Activated CD8-positive, alpha-beta T cell treated with anti-CD3 and anti-CD28 coated beads for 36 hours (primary cell): ENCODE results near the gene IFT88. TPM values are rescaled to one million over a fixed set of nuclear protein-coding genes. Genes with fewer than 3 reads are reported as not detected.

Source experiments
- ATAC-seq: fragments of 200-7000 bp; cut with Tn5 transposase; one replicate; pipeline ENCODE4 v1.10.0; 2021; ENCODE audit warnings: mild to moderate bottlenecking, moderate library complexity
- CTCF ChIA-PET: fragments of 350-600 bp; sonication (Branson Sonifier 250); formaldehyde crosslinking; loops from one replicate; lab custom pipeline; 2021; ENCODE audit warnings: antibody characterized with exemption; lab: Charles Lee
- POLR2A ChIA-PET: fragments of 350-600 bp; sonication (Branson Sonifier 250); formaldehyde crosslinking; loops from one replicate; lab custom pipeline; 2021; ENCODE audit warnings: antibody characterized with exemption; lab: Charles Lee
- DNase-seq: peaks from one replicate; pipeline ENCODE4 v3.0.0-alpha.2; 2020
- H3K27ac Mint-ChIP-seq: one replicate; pipeline ENCODE4 v1.8.0; 2021; ENCODE audit warnings: mild to moderate bottlenecking, mixed read lengths
- H3K27me3 Mint-ChIP-seq: one replicate; pipeline ENCODE4 v1.8.0; 2021; ENCODE audit warnings: mixed read lengths
- H3K36me3 Mint-ChIP-seq: one replicate; pipeline ENCODE4 v1.8.0; 2021; ENCODE audit warnings: low read depth, mixed read lengths
- H3K4me1 Mint-ChIP-seq: one replicate; pipeline ENCODE4 v1.8.0; 2021; ENCODE audit warnings: low read depth, mixed read lengths
- H3K4me3 Mint-ChIP-seq: one replicate; pipeline ENCODE4 v1.8.0; 2021; ENCODE audit warnings: mild to moderate bottlenecking, moderate library complexity, mixed read lengths
- H3K9me3 Mint-ChIP-seq: one replicate; pipeline ENCODE4 v1.8.0; 2021; ENCODE audit warnings: mixed read lengths
- intact Hi-C: fragments of 100-400 bp; cut with micrococcal nuclease; formaldehyde crosslinking; loops from one replicate; pipeline ENCODE4 v1.10.0; 2022
- total RNA-seq, 2 experiments: library from RNA; stranded (reverse); gene quantifications; one replicate each; pipeline ENCODE4 v1.2.3, GENCODE V29; 2021
- TF ChIP-seq, protein P1 (sequence below): fragments of 200-600 bp; IDR thresholded peaks from one replicate; pipeline ENCODE4 v1.8.0; 2022; ENCODE audit warnings: antibody characterized with exemption, mild to moderate bottlenecking

The IFT88 gene
- total RNA-seq, 2 experiments from 2014 or later: 2.2 to 2.5 TPM

DNA sequence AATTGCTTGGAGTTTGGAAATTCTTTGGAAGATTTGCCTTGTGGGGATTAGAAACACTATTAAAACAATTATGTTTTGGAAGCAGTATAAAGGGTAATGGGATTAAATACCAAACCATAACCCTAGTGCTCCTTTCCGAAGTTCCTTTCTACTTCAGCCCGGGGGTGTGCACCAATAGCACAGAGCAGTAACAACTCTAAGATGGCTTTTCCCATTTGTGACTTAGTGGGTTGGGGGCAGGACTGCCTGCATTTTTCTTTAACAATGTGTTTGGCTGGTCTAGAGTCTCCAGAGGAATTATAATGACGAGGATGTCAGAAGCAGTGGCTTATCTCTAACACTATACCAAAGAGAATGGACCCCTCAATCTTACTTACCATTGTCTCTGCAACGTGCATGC lies 124.7 kb downstream of the IFT88 start:
- Mint-ChIP-seq H3K36me3 (no peaks in the 10 kb centered on the region), H3K27me3 (peaks cover 4% of the 10 kb centered on the region), H3K27ac (no peak overlapping the region), H3K4me1 (no peaks in the 10 kb centered on the region), H3K9me3 (no peaks in the 10 kb centered on the region), H3K4me3 (no peak overlapping the region)
- ATAC-seq (no peak), DNase-seq (no peak)
- TF ChIP-seq, protein P1, sequence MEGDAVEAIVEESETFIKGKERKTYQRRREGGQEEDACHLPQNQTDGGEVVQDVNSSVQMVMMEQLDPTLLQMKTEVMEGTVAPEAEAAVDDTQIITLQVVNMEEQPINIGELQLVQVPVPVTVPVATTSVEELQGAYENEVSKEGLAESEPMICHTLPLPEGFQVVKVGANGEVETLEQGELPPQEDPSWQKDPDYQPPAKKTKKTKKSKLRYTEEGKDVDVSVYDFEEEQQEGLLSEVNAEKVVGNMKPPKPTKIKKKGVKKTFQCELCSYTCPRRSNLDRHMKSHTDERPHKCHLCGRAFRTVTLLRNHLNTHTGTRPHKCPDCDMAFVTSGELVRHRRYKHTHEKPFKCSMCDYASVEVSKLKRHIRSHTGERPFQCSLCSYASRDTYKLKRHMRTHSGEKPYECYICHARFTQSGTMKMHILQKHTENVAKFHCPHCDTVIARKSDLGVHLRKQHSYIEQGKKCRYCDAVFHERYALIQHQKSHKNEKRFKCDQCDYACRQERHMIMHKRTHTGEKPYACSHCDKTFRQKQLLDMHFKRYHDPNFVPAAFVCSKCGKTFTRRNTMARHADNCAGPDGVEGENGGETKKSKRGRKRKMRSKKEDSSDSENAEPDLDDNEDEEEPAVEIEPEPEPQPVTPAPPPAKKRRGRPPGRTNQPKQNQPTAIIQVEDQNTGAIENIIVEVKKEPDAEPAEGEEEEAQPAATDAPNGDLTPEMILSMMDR: no peak
- ChIA-PET POLR2A (interaction anchor here (0.6 kb wide), 1 partner anchor 315 kb away, joined by 4 read pairs; no protein-coding TSS in a partner anchor), CTCF (no interaction called here)
- intact Hi-C loops: no loop called here

DNA sequence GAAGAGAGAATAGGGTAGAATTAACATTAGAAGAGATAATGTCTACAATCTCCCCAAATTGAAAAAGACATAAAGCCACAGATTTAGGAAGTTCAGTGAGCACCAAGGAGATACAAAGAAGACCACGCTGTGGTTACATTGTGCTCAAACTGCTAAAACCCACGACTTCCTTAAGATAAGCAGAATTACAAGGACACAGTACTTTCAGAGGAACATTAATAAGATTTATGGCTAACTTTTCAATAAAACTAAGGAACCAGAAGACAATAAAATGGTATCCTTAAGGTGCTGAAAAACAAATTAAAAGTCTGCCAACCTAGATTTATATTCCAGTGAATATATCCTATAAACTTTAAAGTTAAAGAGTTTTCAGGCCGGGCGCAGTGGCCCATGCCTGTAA lies 129.1 kb downstream of the IFT88 start:
- Mint-ChIP-seq H3K4me3 (no peak overlapping the region), H3K36me3 (no peaks in the 10 kb centered on the region), H3K9me3 (no peaks in the 10 kb centered on the region), H3K27ac (no peak overlapping the region), H3K27me3 (peaks cover 21% of the 10 kb centered on the region), H3K4me1 (no peaks in the 10 kb centered on the region)
- ATAC-seq (no peak), DNase-seq (no peak)
- ChIA-PET CTCF (no interaction called here), POLR2A (no interaction called here)
- intact Hi-C loops: no loop called here
- TF ChIP-seq, protein P1: no peak

DNA sequence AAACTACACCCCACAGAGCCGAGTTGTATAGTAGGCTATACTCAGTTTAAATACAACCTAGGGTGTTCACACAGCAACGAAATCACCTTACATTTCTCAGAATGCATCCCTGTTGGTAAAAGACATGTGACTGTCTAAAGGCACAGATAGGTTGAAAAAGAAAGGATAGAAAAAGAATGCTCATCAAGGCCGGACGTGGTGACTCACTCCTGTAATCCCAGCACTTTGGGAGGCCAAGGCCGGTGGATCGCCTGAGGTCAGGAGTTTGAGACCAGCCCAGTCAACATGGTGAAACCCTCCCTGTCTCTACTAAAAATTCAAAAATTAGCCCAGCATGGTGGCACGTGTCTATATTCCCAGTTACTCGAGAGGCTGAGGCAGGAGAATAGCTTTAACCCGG lies 132.8 kb downstream of the IFT88 start:
- peaks cover 24% of the 10 kb centered on the region for H3K27me3 Mint-ChIP-seq
- H3K27ac Mint-ChIP-seq: no peak overlapping the region
- no peak overlapping the region for H3K4me3 Mint-ChIP-seq
- TF ChIP-seq, protein P1: no peak
- ChIA-PET POLR2A (no interaction called here), CTCF (no interaction called here)
- ATAC-seq (no peak), DNase-seq (no peak)
- H3K36me3 Mint-ChIP-seq: no peaks in the 10 kb centered on the region
- no peaks in the 10 kb centered on the region for H3K9me3 Mint-ChIP-seq
- peaks cover 11% of the 10 kb centered on the region for H3K4me1 Mint-ChIP-seq
- intact Hi-C loops: no loop called here

DNA sequence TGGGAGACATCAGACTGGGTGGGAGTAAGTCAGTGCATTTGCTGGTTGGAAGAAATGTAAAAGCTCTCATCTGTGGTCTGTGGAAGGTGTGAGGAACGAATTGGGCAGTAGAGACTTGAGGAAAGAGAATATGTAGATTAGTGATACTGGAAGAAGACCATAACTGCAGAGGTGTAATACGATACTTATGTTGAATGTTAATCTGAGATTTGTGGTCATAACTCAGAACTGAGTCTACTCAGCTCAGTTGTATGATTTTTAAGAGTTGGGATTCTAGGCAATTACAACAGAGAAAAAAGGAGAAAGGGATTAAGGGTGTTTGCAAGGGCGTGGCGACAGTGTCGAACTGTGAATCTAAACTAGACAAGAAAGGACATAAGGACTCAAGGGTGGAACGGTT lies 133.3 kb downstream of the IFT88 start:
- Mint-ChIP-seq H3K27ac (no peak overlapping the region), H3K4me3 (no peak overlapping the region), H3K4me1 (peaks cover 11% of the 10 kb centered on the region), H3K9me3 (no peaks in the 10 kb centered on the region), H3K36me3 (no peaks in the 10 kb centered on the region), H3K27me3 (peaks cover 24% of the 10 kb centered on the region)
- intact Hi-C loops: no loop called here
- TF ChIP-seq, protein P1: no peak
- POLR2A ChIA-PET: no interaction called here
- ATAC-seq (no peak), DNase-seq (no peak)
- CTCF ChIA-PET: no interaction called here

DNA sequence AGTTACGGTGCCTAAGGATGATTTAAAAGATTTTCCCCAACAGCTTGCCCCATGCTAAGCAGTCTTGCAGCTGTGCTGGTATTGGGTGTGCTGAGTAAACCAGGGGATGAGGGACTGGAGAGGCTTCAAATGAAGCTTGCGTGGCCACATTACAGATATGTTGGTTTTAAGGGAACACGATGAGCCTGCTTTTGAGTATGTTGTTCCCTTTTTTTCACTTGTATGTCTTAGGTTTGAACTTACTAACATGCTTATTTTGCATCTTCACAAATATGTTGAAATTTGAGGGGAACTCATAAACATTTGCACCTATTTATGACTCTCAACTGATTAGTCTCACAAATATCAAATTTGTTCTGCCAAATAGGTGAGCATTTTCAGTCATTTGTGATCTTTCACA lies 134.5 kb downstream of the IFT88 start:
- ATAC-seq: no peak
- POLR2A ChIA-PET: interaction anchor here (0.9 to 1.7 kb wide), 3 partner anchors 20 to 475 kb away, joined by 3 to 5 read pairs (median 4); partner anchors contain the start of genes MRPL57 and SKA3
- H3K4me3 Mint-ChIP-seq: no peak overlapping the region

More for the DNA sequence above, 134.5 kb downstream of the IFT88 start:
- H3K9me3 Mint-ChIP-seq: no peaks in the 10 kb centered on the region
- H3K4me1 Mint-ChIP-seq: peaks cover 11% of the 10 kb centered on the region
- no peak for DNase-seq
- TF ChIP-seq, protein P1: no peak
- peaks cover 19% of the 10 kb centered on the region for H3K27me3 Mint-ChIP-seq
- intact Hi-C loops: no loop called here
- no peak overlapping the region for H3K27ac Mint-ChIP-seq
- CTCF ChIA-PET: interaction anchor here (1.6 to 3.2 kb wide), 3 partner anchors 127 to 223 kb away, joined by 8 to 11 read pairs (median 8); no protein-coding TSS in a partner anchor
- H3K36me3 Mint-ChIP-seq: no peaks in the 10 kb centered on the region
